Neural cell (in vitro differentiated cells): ENCODE measurements around the gene SLC6A20. TPM values are rescaled to one million over a fixed set of nuclear protein-coding genes. Genes with fewer than 3 reads are reported as not detected.

ENCODE experiments used
- H2AFZ ChIP-seq: fragments of 200-600, 300-800 bp; sonication (generic), shearing (Covaris generic); 2 replicates; pipeline ENCODE4 v1.6.0; 2014; ENCODE audit warnings: low read depth, mild to moderate bottlenecking, antibody characterized with exemption, low read length, moderate library complexity
- H3F3A ChIP-seq: fragments of 200-600 bp; shearing (Covaris generic); 2 replicates; pipeline ENCODE4 v1.6.1; 2016; ENCODE audit warnings: mild to moderate bottlenecking, moderate library complexity, mixed read lengths, antibody characterized with exemption, low read length; ENCODE audit not compliant: insufficient read depth, poor library complexity, severe bottlenecking
- H3K27ac ChIP-seq: fragments of 200-600, 300-800 bp; sonication (generic), shearing (Covaris generic); 2 replicates; pipeline ENCODE4 v1.5.1; 2014; ENCODE audit warnings: mild to moderate bottlenecking, low read length, moderate library complexity
- H3K27me3 ChIP-seq: fragments of 300-800, 200-600 bp; sonication (generic), shearing (Covaris generic); 2 replicates; pipeline ENCODE4 v1.6.0; 2014; ENCODE audit warnings: mild to moderate bottlenecking, low read depth, low read length, moderate library complexity; ENCODE audit not compliant: insufficient read depth
- H3K36me3 ChIP-seq: fragments of 300-800, 200-600 bp; sonication (generic), shearing (Covaris generic); 2 replicates; pipeline ENCODE4 v1.5.1; 2014; ENCODE audit warnings: mild to moderate bottlenecking, antibody characterized with exemption, low read length, moderate library complexity; ENCODE audit not compliant: insufficient read depth
- H3K4me2 ChIP-seq: fragments of 300-800, 200-600 bp; sonication (generic), shearing (Covaris generic); 2 replicates; pipeline ENCODE4 v1.6.0; 2014; ENCODE audit warnings: mild to moderate bottlenecking, low read length
- H3K4me3 ChIP-seq: fragments of 300-800, 200-600 bp; sonication (generic), shearing (Covaris generic); 2 replicates; pipeline ENCODE4 v1.5.1; 2014; ENCODE audit warnings: mild to moderate bottlenecking, low read length, moderate library complexity
- H3K79me2 ChIP-seq: fragments of 200-600 bp; shearing (Covaris generic); replicated peaks from 2 replicates; pipeline ENCODE4 v1.6.0; 2014; ENCODE audit warnings: mild to moderate bottlenecking, low read length, moderate library complexity; ENCODE audit not compliant: insufficient read depth
- H3K9ac ChIP-seq: fragments of 300-800, 200-600 bp; sonication (generic), shearing (Covaris generic); 2 replicates; pipeline ENCODE4 v1.6.1; 2016; ENCODE audit warnings: mild to moderate bottlenecking, low read length, mixed read lengths
- H3K9me2 ChIP-seq: fragments of 200-600 bp; shearing (Covaris generic); 2 replicates; pipeline ENCODE4 v1.6.1; 2016; ENCODE audit warnings: mild to moderate bottlenecking, low read length, mixed read lengths; ENCODE audit not compliant: insufficient read depth
- H3K9me3 ChIP-seq: fragments of 200-600, 300-800 bp; sonication (generic), shearing (Covaris generic); 2 replicates; pipeline ENCODE4 v1.6.1; 2016; ENCODE audit warnings: mild to moderate bottlenecking, mixed run types, low read length, moderate library complexity, mixed read lengths
- H4K20me1 ChIP-seq: fragments of 200-600 bp; shearing (Covaris generic); 2 replicates; pipeline ENCODE4 v1.6.1; 2016; ENCODE audit warnings: mild to moderate bottlenecking, mixed run types; ENCODE audit not compliant: insufficient read depth
- CTCF ChIP-seq: fragments of 450-650 bp; IDR thresholded peaks from 2 replicates; pipeline ENCODE4 v1.5.1; 2014; ENCODE audit warnings: antibody characterized with exemption, mild to moderate bottlenecking, moderate library complexity; ENCODE audit not compliant: poor library complexity, severe bottlenecking
- EP300 ChIP-seq: fragments of 450-650 bp; conservative IDR thresholded peaks from 2 replicates; pipeline ENCODE4 v1.6.1; 2014; ENCODE audit warnings: antibody characterized with exemption, mild to moderate bottlenecking, moderate library complexity; ENCODE audit not compliant: poor library complexity, severe bottlenecking
- EZH2 ChIP-seq: fragments of 200-600, 300-800 bp; shearing (Covaris generic), sonication (generic); IDR thresholded peaks from 2 replicates; pipeline ENCODE4 v1.6.1; 2014; ENCODE audit warnings: antibody characterized with exemption, low read length, borderline replicate concordance, mild to moderate bottlenecking; ENCODE audit not compliant: insufficient read depth, poor library complexity, severe bottlenecking
- MXI1 ChIP-seq: fragments of 450-650 bp; conservative IDR thresholded peaks from 2 replicates; pipeline ENCODE4 v1.6.1; 2014; ENCODE audit warnings: antibody characterized with exemption, mild to moderate bottlenecking; ENCODE audit not compliant: poor library complexity, severe bottlenecking
- POLR2AphosphoS5 ChIP-seq: IDR thresholded peaks from 2 replicates; pipeline ENCODE4 v1.6.1; 2012
- RAD21 ChIP-seq: fragments of 450-650 bp; conservative IDR thresholded peaks from 2 replicates; pipeline ENCODE4 v1.6.1; 2014; ENCODE audit warnings: antibody characterized with exemption, mild to moderate bottlenecking, moderate library complexity
- REST ChIP-seq: IDR thresholded peaks from 2 replicates; pipeline ENCODE4 v1.6.1; 2012; ENCODE audit warnings: borderline replicate concordance
- SMC3 ChIP-seq: fragments of 450-650 bp; conservative IDR thresholded peaks from 2 replicates; pipeline ENCODE4 v1.6.1; 2014; ENCODE audit warnings: antibody characterized with exemption, mild to moderate bottlenecking, moderate library complexity; ENCODE audit not compliant: poor library complexity
- TAF1 ChIP-seq: IDR thresholded peaks from 2 replicates; pipeline ENCODE4 v1.6.1; 2012; ENCODE audit warnings: low read depth
- polyA minus RNA-seq: library from RNA; depleted of rRNA, polyadenylated mRNA; stranded (reverse); fragments of >200 nt; gene quantifications from 2 replicates; pipeline ENCODE4 v1.2.3, GENCODE V29; 2014
- polyA plus RNA-seq: library from polyadenylated mRNA; depleted of rRNA; stranded (reverse); fragments of >200 nt; gene quantifications from 2 replicates; pipeline ENCODE4 v1.2.3, GENCODE V29; 2014

Gene SLC6A20
- not detected in 2 replicates for polyA plus RNA-seq
- polyA minus RNA-seq: not detected in 2 replicates

- H3K4me3 ChIP-seq: peak within 1 kb of the TSS; percentile 63
- H2AFZ ChIP-seq: no peak within 1 kb of the TSS
- H4K20me1 ChIP-seq: no peaks in the 10 kb centered on the region
- H3K4me2 ChIP-seq: no peak within 1 kb of the TSS
- H3K9me3 ChIP-seq: no peaks in the 10 kb centered on the region
- TF ChIP-seq RAD21: no peak
- no peak for TF ChIP-seq POLR2AphosphoS5
- no peak for TF ChIP-seq MXI1
- TF ChIP-seq EP300: no peak
- TF ChIP-seq TAF1: no peak
- TF ChIP-seq EZH2: no peak
- no peak for TF ChIP-seq REST
- no peak for TF ChIP-seq CTCF
- TF ChIP-seq SMC3: no peak
- no peak within 1 kb of the TSS for H3K27ac ChIP-seq
- no peaks in the 10 kb centered on the region for H3F3A ChIP-seq
- H3K9me2 ChIP-seq: no peaks in the 10 kb centered on the region
- no peaks in the 10 kb centered on the region for H3K79me2 ChIP-seq
- H3K9ac ChIP-seq: no peak within 1 kb of the TSS
- H3K27me3 ChIP-seq: peaks cover 50% of the 10 kb centered on the region
- H3K36me3 ChIP-seq: no peaks in the 10 kb centered on the region
These were observed at the start of gene SLC6A20 for GRCh38 chr3:45795882-45796765. Gene SLC6A20, minus strand, starts transcription at chr3:45796536. Its CDS starts 117 bp downstream, at chr3:45796419.

GRCh38 chr3:45844616-45845015, 48.3 kb upstream of the SLC6A20 start:
- Histone ChIP-seq H3K9ac (no peak overlapping the region), H3K4me3 (no peak overlapping the region), H3K9me2 (no peaks in the 10 kb centered on the region), H4K20me1 (no peaks in the 10 kb centered on the region), H3K9me3 (no peaks in the 10 kb centered on the region), H3F3A (no peaks in the 10 kb centered on the region), H3K79me2 (peaks cover 16% of the 10 kb centered on the region), H3K36me3 (no peaks in the 10 kb centered on the region), H3K27me3 (peaks cover 12% of the 10 kb centered on the region), H3K27ac (no peak overlapping the region), H3K4me2 (no peak overlapping the region), H2AFZ (no peak overlapping the region)
- TF ChIP-seq REST (no peak), SMC3 (no peak), EP300 (no peak), TAF1 (no peak), MXI1 (no peak), EZH2 (no peak), POLR2AphosphoS5 (no peak), CTCF (no peak), RAD21 (no peak)
